ENCODE measurements around the gene CPA2.

Gene CPA2

DNA sequence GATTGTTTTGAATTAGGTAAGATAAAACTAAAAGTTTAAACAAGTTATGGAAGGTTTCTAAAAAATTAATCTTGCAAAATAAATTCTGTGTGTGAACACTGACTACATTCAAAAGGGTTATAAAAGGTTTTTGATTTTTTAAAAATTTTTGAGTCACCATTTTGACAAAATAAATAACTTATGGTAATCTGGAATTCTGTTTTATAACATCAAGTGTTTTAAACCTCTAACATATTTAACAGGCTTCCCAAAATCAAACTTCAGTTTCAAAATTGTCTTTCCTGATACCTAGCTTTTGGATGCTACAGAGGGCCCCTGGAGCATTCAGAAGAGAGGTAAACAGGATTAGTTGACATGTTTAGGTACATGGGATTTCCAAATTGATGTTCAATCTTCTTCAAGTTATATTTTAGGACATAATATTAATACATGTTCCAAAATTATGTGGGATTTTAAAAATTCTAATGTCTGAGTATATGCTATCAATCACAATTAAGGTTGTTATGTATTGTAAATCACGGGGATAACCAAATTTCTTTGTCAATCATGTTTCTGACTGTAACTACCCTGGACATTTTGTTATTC lies 8.1 kb upstream of the CPA2 start:
- POLR2A ChIA-PET (ENCODE audit: low non-redundant PET), result no interaction called here
- CTCF ChIA-PET, result no interaction called here
- DNase-seq (ENCODE audit: low spot score), result no peak
- no peak overlapping the region for H3K27ac ChIP-seq
- TF ChIP-seq, protein P1, sequence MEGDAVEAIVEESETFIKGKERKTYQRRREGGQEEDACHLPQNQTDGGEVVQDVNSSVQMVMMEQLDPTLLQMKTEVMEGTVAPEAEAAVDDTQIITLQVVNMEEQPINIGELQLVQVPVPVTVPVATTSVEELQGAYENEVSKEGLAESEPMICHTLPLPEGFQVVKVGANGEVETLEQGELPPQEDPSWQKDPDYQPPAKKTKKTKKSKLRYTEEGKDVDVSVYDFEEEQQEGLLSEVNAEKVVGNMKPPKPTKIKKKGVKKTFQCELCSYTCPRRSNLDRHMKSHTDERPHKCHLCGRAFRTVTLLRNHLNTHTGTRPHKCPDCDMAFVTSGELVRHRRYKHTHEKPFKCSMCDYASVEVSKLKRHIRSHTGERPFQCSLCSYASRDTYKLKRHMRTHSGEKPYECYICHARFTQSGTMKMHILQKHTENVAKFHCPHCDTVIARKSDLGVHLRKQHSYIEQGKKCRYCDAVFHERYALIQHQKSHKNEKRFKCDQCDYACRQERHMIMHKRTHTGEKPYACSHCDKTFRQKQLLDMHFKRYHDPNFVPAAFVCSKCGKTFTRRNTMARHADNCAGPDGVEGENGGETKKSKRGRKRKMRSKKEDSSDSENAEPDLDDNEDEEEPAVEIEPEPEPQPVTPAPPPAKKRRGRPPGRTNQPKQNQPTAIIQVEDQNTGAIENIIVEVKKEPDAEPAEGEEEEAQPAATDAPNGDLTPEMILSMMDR (conservative IDR thresholded peaks at IDR 0.05; ENCODE audit: low read depth), result no peak

DNA sequence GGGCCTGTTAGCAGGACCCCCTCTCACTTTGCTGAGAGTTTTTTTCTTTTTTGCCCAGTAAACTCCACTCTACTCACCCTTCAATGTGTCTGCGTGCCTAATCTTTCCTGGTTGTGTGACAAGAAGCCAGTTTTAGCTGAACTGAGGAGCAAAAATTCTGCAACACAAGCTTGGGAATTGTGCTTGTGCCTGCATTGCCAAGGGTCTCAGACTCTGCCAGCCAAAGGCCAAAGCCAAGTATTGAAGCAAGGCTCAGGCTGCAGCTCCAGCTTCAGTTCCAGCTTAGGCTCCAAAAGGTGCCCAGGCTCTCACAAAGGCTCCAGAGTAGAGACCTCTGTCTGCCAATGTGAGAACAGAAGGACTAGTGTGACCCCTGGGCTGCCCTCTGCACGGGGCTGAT lies 4.2 kb upstream of the CPA2 start:
- ChIA-PET POLR2A (ENCODE audit: low non-redundant PET) (no interaction called here), CTCF (interaction anchor here (0.5 kb wide), 1 partner anchor 570 kb away, joined by 5 read pairs; no protein-coding TSS in a partner anchor)
- DNase-seq (ENCODE audit: low spot score), result no peak
- H3K27ac ChIP-seq, result no peak overlapping the region
- TF ChIP-seq, protein P1 (conservative IDR thresholded peaks at IDR 0.05; ENCODE audit: low read depth), result no peak

DNA sequence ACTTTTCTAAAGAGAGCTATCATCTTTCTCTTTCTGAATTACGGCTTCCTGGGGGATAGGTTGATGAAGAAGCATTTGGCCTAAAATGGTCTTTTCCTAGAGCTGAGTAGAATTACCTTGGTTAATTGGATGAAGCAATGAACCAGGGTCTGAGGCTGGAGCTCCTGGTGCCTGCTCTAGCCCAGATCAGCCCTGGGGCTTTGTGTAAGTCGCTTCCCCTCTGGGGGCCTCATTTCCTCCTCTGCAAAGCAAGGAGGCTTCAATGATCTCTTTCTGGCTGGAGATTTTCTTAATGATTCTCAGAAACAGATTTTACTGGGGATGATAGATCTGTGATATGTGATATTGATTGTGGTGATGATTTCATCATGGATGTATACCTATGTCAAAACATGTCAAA lies 3.5 kb upstream of the CPA2 start:
- ChIA-PET POLR2A (ENCODE audit: low non-redundant PET) (no interaction called here), CTCF (interaction anchor here (0.5 kb wide), 1 partner anchor 569 kb away, joined by 5 read pairs; no protein-coding TSS in a partner anchor)
- no peak overlapping the region for H3K27ac ChIP-seq
- DNase-seq (ENCODE audit: low spot score), result no peak
- TF ChIP-seq, protein P1 (conservative IDR thresholded peaks at IDR 0.05; ENCODE audit: low read depth), result no peak

DNA sequence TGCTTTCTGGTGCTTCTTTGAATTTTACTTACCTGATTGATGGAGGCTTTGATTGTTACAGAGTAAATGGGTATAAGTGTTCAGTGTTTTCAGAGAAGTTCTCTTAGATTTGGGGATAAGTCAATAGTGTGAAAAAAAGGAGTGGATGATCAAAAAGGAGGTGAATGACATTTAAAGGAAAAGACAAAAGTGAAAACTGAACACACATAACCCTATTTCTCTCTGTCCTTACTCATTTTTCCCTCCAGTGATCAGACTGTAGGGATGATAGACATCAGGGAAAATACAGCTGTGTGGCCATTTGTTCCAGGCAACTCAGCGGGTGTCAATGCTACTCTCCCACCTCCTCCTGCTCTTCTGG lies 278 bp downstream of the CPA2 start:
- TF ChIP-seq, protein P1 (conservative IDR thresholded peaks at IDR 0.05; ENCODE audit: low read depth), result no peak
- CTCF ChIA-PET, result no interaction called here
- H3K27ac ChIP-seq, result no peak overlapping the region
- POLR2A ChIA-PET (ENCODE audit: low non-redundant PET), result no interaction called here
- DNase-seq (ENCODE audit: low spot score), result no peak

DNA sequence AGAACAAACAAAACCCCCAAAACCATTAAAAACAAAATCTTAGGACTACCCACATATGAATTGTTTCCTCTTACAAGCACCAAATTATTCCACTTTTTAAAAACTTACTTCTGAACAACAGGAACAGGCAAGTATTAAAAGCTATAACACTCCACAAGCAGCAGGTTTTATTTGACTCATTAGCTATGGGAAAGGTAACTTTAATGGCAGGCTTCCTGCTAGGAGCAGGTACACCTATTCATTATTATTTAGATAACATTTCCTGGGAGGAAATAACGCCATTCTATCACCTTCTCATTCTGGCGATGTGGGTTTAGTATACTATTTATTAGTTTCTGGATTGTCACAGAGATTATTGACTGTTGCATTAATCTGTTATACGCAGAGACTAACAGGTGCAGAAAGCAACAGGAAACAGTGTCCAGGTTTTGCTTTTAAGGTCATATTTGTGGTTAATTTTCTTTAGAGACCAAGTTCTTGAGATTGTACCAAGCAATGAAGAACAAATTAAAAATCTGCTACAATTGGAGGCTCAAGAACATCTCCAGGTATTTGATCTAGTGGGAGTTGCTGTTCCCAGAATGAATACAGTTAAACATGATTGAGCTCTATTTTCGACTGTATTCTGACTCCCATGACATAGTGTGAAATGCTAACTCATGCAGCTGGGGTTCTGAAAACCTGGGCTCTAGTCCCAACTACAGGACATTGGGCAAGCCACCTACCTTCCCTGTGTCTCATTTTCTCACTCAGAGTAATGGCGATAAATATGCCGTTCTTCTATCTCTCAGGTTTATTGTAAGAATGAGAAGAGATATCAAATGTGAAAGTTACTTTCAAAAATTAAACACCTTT lies 2.0 kb downstream of the CPA2 start:
- H3K27ac ChIP-seq, result no peak overlapping the region
- ChIA-PET CTCF (interaction anchor here (0.5 kb wide), 1 partner anchor 20 kb away, joined by 3 read pairs; no protein-coding TSS in a partner anchor), POLR2A (ENCODE audit: low non-redundant PET) (no interaction called here)
- TF ChIP-seq, protein P1 (conservative IDR thresholded peaks at IDR 0.05; ENCODE audit: low read depth), result no peak
- DNase-seq (ENCODE audit: low spot score), result no peak

DNA sequence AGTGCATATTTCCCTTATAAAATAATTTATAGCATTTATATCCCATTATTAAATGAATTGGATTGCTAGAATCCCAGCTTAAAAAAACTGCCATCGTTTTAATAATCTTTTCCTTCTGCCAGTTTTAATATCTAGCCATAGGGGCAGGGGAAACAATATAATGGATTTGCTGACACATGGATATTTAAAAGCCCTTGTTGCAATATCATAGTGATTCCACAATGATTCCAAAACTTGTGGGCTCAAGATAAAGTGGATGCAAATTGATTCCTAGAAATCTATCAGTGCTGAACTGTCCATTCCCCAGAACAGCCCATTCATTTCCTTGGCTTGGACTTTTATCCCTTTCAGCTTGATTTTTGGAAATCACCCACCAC lies 2.6 kb downstream of the CPA2 start:
- ChIA-PET POLR2A (ENCODE audit: low non-redundant PET) (no interaction called here), CTCF (no interaction called here)
- TF ChIP-seq, protein P1 (conservative IDR thresholded peaks at IDR 0.05; ENCODE audit: low read depth), result no peak
- DNase-seq (ENCODE audit: low spot score), result no peak
- H3K27ac ChIP-seq, result no peak overlapping the region
